GM21737 (cell line): ENCODE results near the gene JADE3.

ENCODE experiments used
- ATAC-seq: cut with Tn5 transposase; IDR thresholded peaks from one replicate; pipeline ENCODE4 v1.9.1; 2021; ENCODE audit warnings: mild to moderate bottlenecking, moderate library complexity; ENCODE audit not compliant: unreplicated experiment

Gene JADE3

DNA sequence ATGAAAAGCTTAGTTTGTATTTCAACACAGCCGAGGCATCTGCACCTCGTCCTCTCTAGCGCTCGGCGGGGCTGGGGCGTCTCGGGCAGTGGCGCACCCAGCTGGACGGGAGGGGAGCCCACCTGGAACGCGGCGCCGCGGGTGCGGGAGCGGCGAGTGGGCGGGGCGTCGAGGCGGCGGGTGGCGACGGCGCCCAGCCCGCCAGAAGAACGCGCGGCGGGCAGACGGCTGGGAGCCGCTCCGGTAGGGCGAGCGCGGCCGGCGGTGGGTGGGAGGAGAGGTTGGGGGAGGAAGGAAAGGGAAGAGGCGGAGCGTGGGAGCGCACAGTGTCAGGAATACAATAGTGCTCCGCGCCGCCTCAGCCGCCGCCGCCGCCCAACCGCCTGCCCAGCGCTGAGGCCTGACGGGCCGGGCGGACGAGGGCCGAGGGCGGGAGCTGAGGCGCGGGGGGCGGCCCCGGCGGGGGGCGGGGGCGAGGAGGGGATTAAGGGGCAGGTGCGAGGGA, at the start of gene JADE3:
TSS of gene JADE3 (plus strand) at position 324 of the 505 bp plus-strand sequence. CDS start 72,474 bp downstream, outside the sequence.
- ATAC-seq = no peak

GRCh38 chrX:46863072-46863471, 49.1 kb upstream of the JADE3 start:
- ATAC-seq = no peak

- ATAC-seq = no peak
Observed at GRCh38 chrX:46864606-46865005, 47.6 kb upstream of the JADE3 start.

DNA sequence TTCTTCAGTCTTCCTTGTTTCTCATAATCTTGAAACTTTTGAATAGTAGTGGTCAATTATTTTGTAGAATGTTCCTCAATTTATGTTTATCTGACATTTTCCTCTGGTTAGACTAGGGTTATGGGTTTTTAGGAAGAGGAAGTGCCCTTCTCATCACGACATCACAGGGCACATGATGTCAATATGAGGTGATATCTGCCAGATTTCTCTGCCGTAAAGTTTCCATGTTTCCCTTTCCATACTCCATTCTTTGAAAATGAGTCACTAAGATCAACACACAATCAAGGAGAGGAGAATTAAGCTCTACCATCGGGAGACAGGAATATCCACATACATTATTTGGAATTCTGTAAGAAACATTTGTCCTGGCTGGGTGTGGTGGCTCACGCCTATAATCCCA, 46.9 kb upstream of the JADE3 start:
- no peak for ATAC-seq

- ATAC-seq = no peak
Observed at GRCh38 chrX:46866726-46867125, 45.5 kb upstream of the JADE3 start.

DNA sequence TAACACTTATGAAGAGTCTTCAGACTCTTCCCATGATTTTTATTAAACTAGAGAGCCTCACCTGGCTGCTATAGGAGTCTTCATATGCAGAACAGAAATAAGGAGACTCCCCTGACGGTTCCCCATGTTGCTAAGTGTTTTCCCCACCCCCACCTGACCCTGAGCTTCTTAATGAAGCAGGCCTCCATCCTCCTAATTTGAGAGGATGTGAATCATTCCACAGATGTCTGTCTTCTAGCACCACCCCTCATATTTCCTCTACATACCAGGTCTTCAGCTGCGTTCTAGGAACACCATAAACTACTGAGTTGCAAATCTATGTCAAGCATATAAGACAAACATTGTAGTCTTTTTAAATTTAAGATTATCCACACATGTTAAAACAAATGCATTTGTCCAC, 38.5 kb upstream of the JADE3 start:
- ATAC-seq = no peak

DNA sequence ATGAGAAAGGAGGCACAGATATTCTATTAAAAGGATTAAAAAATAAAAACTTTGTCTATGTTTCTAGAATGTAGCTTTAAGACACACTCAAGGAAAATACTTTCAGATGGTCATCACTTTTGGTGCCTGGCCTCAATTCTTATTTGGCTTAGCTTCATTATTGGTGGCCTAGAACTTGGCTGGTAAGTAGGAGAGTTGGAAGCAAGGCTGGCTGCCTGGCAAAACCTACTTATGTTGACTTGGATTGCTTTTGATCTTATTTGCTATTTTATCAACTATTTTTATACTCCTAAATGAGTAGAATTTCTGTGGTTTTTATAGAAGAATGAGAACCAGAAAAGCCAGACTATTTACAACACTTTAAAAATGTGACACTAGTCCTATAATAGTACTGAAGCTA, 35.3 kb upstream of the JADE3 start:
- ATAC-seq = no peak

DNA sequence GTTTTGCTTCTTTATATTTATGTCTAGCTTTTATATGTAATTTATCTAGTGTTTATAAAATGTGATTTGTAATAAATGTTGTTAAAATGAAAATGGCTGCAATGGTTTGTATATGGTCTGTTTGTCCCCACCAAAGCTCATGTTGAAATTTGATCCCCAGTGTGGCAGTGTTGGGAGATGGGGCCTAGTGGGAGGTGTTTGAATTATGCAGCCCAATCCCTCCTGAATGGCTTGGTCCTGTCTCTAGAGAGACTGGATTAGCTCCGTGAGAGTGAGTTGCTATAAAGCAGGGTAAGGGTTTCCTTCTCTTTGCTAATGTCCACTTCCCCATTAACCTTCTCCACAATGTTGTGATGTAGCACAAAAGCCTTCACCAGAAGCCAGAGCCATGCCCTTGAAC, 30.0 kb upstream of the JADE3 start:
- ATAC-seq = no peak

GRCh38 chrX:46884799-46885198, 27.4 kb upstream of the JADE3 start:
- ATAC-seq = no peak

DNA sequence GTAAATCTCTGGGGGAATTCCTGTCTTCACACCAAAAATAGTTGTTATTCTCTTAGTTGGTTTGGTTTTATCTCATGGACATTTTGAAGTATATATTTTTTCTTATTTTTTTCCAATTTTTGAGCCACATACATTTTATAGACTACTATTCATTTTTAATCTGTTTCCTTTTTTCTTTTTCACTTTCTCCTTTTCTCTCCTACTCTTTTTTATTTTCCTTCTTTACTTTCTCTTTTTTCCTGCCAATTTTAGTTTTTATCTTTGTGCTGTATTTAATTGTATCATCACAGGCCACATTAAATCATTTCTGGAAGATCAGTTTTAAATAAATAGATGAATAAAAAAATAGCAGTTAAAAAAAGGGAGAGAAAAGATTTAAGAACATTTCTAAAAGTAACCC, 14.0 kb upstream of the JADE3 start:
- no peak for ATAC-seq

DNA sequence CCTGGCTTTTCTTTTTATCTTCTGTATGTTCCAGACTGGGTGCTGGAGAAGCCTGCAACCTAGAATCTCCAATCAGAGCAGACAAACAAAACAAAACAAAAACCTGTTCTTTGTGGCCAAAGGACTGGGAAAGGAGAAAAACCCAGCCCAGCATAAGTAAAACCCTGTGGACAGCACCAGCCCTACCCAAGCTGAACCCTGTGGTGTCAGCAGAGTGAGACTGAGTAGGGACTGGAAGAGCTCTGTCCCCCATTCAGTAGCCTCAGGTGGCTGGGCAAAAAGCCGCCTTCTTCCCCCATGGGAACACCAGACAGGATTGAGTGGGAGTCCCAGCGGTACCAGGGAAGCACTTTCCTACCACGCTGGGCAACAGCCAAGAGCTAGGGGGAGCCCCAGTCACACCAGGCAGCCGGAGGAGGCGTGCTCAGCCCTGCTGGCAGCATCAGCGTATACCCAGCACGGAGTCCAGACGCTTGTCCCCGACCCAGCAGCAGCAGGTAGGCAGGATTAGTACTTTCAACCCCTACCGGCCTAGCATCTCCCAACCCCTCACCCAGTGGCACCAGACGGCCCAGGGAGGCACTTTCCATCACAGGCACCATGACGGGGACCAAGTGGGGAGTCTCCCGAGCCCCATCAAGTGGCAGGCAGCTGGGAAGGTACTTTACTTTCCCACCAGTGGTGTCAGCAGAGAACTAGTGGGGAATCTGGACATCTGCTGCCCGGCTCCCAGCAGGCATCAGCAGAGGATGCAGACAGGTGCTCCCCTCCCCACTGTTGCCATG, 8.6 kb upstream of the JADE3 start:
- peak; percentile 89 for ATAC-seq

- no peak for ATAC-seq
Observed at GRCh38 chrX:46904626-46905025, 7.6 kb upstream of the JADE3 start.

- ATAC-seq = no peak
Observed at GRCh38 chrX:46910415-46910814, 1.8 kb upstream of the JADE3 start.

DNA sequence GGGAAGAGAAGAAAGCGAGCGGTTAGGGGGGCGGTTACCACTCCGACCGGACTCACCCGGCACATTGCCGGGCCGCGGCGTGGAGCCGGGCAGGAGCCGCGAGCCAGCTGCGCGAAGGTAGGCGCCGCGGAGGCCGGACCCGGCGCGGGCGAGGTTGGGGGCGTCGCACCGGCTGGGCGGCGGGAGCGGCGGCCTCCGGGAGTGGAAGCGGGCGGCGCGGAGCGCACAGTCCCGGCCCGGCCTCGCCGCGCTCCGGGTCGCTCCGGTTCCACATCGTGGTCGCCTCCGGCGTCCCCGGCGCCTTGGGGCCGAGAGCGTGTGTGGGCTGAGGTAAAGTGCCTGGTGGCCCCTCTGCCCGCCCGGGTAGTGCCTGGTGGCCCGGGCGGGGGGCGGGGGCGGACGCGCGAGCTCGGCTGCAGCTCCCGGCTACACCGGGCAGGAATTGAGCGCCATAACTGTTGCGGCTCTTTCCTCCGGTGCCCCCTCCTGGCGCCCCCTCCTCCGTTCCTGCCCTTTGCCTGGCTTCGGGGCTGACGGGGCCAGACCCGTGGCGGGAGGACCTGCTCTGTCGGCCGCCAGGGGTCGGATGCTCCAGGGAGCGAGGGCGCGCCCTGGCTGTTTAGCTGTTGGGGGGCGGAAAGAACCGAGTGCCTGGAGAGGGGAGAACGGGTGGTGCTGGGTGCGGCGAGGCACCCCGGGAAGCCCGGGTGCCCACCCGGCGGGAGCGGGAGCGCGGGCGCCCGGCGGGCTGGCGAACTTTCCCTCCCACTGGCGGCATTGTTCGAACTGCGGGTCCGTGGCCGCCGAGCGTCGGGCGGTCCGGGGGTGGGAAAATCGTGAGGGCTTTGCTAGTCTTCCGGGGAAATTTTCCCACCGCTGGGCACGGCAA, 626 bp downstream of the JADE3 start:
- no peak for ATAC-seq

- no peak for ATAC-seq
Observed at GRCh38 chrX:46913667-46914066, 1.4 kb downstream of the JADE3 start.

DNA sequence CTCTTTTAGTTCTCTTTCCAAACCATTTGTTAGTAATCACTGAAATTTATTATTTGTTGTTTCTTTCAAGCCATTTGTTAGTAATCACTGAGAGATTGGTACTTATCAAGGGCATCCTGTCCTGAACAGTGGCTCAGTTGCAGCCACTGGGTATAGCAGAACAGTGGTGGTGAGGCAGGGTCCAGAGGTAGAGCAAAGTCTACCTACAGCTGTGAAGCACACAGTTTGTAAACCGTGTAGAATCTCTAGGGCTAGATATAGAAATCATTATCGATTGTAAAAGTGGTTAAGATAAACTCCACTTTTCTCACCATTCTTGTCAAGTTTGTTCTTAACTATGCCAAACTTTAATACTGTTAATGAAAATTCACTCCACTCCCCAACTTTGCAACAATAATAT, 4.1 kb downstream of the JADE3 start:
- ATAC-seq = no peak

DNA sequence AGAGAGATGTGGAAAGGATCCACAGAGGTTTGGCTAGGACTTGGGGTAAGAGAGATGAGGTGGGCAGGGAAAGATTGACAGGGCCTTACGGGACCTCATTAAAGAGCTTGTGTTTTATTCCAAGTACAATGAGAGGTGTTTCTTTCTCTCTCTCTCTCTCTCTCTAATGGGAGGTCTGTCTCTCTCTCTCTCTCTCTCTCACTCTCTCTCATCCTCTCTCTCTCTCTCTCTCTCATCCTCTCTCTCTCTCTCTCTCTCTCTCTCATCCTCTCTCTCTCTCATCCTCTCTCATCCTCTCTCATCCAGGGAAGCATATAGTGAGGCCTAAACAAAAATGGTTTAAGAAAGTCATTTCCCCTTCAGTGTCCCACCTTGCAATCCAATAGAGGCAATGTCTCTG, 5.4 kb downstream of the JADE3 start:
- ATAC-seq = no peak

DNA sequence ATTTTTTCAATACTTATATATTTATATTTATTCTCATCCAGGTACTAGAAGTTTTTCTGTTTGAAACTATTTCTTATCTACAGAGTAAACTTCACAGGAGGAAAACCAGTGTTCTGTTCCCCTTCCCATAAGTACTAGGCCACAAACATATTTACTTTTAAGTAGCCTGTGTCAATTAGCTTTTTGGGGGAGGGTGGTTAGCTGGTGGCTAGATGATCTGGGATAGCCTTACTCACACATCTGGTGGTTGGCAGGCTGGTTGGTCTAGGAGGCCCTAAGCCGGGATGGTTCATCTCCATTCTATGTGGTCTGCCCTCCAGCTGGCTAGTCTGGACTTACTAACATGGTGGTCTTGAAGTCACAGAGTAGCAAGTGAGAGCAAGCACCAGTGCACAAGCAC, 6.2 kb downstream of the JADE3 start:
- ATAC-seq = no peak

DNA sequence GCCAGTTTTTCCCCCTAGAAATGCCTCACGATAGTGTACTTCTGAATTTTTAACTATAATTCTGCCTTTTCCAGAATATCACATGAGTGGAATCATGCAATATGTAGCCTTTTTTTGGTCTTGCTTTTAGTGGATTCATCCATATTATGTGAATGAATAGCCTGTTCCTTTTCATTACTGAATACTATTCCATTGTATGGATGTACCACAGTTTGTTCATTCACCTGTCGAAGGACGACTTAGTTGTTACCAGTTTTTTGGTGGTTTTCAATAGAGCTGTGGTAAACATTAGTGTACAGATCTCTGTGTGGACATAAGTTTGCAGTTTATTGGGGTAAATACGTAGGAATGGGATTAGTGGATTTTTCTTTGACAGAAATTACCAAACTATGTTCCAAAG, 8.0 kb downstream of the JADE3 start:
- ATAC-seq = no peak

- ATAC-seq = no peak
Observed at GRCh38 chrX:46922611-46923010, 10.4 kb downstream of the JADE3 start.

GRCh38 chrX:46927718-46928117, 15.5 kb downstream of the JADE3 start:
- no peak for ATAC-seq
